HepG2 (cell line): ENCODE results near the gene TLR6. TPM values are rescaled to one million over a fixed set of nuclear protein-coding genes. Genes with fewer than 3 reads are reported as not detected.
A peak's percentile ranks its signal among the peaks of the same experiment; 100 is the strongest.

Source experiments
- ATAC-seq: fragments of 200-7000 bp; cut with Tn5 transposase; 3 replicates; pipeline ENCODE4 v1.9.1; 2020; ENCODE audit warnings: mild to moderate bottlenecking, moderate library complexity
- BruUV-seq: library from RNA; stranded (reverse); fragments of 400-500 nt; replicated peaks from 2 replicates; lab custom pipeline; 2021; lab: Mats Ljungman, UMichigan
- CTCF ChIA-PET: fragments of 300-600 bp; formaldehyde crosslinking; extraction: SDS; loops from one replicate; lab custom pipeline; 2021; ENCODE audit warnings: low total read pairs, inconsistent platforms, low intra/inter-chr PET ratio; lab: Yijun Ruan, JAX
- POLR2A ChIA-PET: fragments of 350-600 bp; sonication (Branson Sonifier 250); formaldehyde crosslinking; loops from one replicate; lab custom pipeline; 2020; ENCODE audit warnings: antibody characterized with exemption, inconsistent platforms; lab: Yijun Ruan, JAX
- DNase-seq: peaks from one replicate; pipeline ENCODE4 v3.0.0-alpha.2; 2015; ENCODE audit warnings: low spot score
- FAIRE-seq: peaks from 3 replicates; lab custom pipeline; 2011; peaks lifted over from hg19 to GRCh38; lab: Jason Lieb, UNC
- H2AFZ ChIP-seq: one replicate; pipeline ENCODE4 v1.6.1; 2011; ENCODE audit warnings: low read length, inconsistent platforms
- H3K27ac ChIP-seq: fragments of 300-600 bp; 3 replicates; pipeline ENCODE4 v1.8.0; 2011; ENCODE audit warnings: mixed run types, mild to moderate bottlenecking, mixed read lengths, low read length, inconsistent platforms; ENCODE audit not compliant: insufficient read depth; ENCODE audit errors: extremely low read length
- H3K27me3 ChIP-seq, 2 experiments: fragments of 200-600 bp in 1 of 2; 2 replicates in 1 of 2; 3 replicates in 1 of 2; pipeline versions ENCODE4 v1.6.0 to v1.8.0; 2011; ENCODE audit warnings: low read length in 2 of 2, mild to moderate bottlenecking in 2 of 2, moderate library complexity in 2 of 2, inconsistent platforms in 1 of 2; ENCODE audit not compliant: insufficient read depth in 2 of 2, control insufficient read depth in 1 of 2
- H3K36me3 ChIP-seq, 2 experiments: fragments of 200-600 bp in 1 of 2; replicated peaks in 1 of 2; 2 replicates in 1 of 2; 3 replicates in 1 of 2; pipeline versions ENCODE4 v1.5.1 to v1.8.0; 2011; ENCODE audit warnings: low read length in 2 of 2, inconsistent platforms in 1 of 2; ENCODE audit not compliant: insufficient read depth in 2 of 2, control insufficient read depth in 1 of 2
- H3K4me1 ChIP-seq: 2 replicates; pipeline ENCODE4 v1.5.1; 2012; ENCODE audit warnings: low read length, inconsistent platforms; ENCODE audit not compliant: insufficient read depth
- H3K4me2 ChIP-seq: 2 replicates; pipeline ENCODE4 v1.6.0; 2011; ENCODE audit warnings: low read depth, low read length, inconsistent platforms
- H3K4me3 ChIP-seq, 3 experiments: fragments of 200-600 bp in 1 of 3; sonication (generic), shearing (Covaris generic) in 1 of 3; replicated peaks in 1 of 3; 2 replicates each; pipeline ENCODE4 v1.5.1; 2011 to 2016; ENCODE audit warnings: low read length in 3 of 3, inconsistent platforms in 2 of 3, low read depth in 2 of 3, mild to moderate bottlenecking in 2 of 3, control low read depth in 1 of 3, mixed read lengths in 1 of 3; ENCODE audit not compliant: insufficient read depth in 1 of 3
- H3K79me2 ChIP-seq: one replicate; pipeline ENCODE4 v1.6.1; 2011; ENCODE audit warnings: low read length, inconsistent platforms; ENCODE audit not compliant: insufficient read depth
- H3K9ac ChIP-seq: 2 replicates; pipeline ENCODE4 v1.6.0; 2011; ENCODE audit warnings: mild to moderate bottlenecking, low read depth, low read length, inconsistent platforms; ENCODE audit not compliant: insufficient read depth
- H3K9me3 ChIP-seq: 2 replicates; pipeline ENCODE4 v1.5.1; 2012; ENCODE audit warnings: mild to moderate bottlenecking, low read length
- H4K20me1 ChIP-seq: 2 replicates; pipeline ENCODE4 v1.6.0; 2011; ENCODE audit warnings: inconsistent platforms, mild to moderate bottlenecking, low read length, moderate library complexity; ENCODE audit not compliant: insufficient read depth
- AGO2 ChIP-seq: fragments of 200-400 bp; formaldehyde crosslinking; optimal IDR thresholded peaks from 2 replicates; pipeline ENCODE3; 2017; ENCODE audit warnings: mild to moderate bottlenecking, low read depth, low read length, moderate library complexity
- EHMT2 ChIP-seq: fragments of 200-600 bp; sonication (generic); IDR thresholded peaks from 2 replicates; pipeline ENCODE4 v1.7.0; 2017; ENCODE audit warnings: antibody characterized with exemption, low read depth, low read length, borderline replicate concordance
- ETV6 ChIP-seq: sonication (generic); formaldehyde crosslinking; conservative IDR thresholded peaks from 2 replicates; pipeline ENCODE4 v1.4.0; 2020; ENCODE audit warnings: missing genetic modification reagents
- MIER3 ChIP-seq: IDR thresholded peaks from 2 replicates; pipeline ENCODE4 v1.6.1; 2016; ENCODE audit warnings: missing compliant biosample characterization, borderline replicate concordance
- PATZ1 ChIP-seq: sonication (generic); formaldehyde crosslinking; IDR thresholded peaks from 2 replicates; pipeline ENCODE4 v1.4.0; 2020; ENCODE audit warnings: missing genetic modification reagents
- RBM22 ChIP-seq: fragments of 200-400 bp; formaldehyde crosslinking; optimal IDR thresholded peaks from 2 replicates; pipeline ENCODE3; 2017; ENCODE audit warnings: mild to moderate bottlenecking, low read length, moderate library complexity
- SOX5 ChIP-seq: IDR thresholded peaks from 2 replicates; pipeline ENCODE4 v1.6.1; 2016; ENCODE audit warnings: borderline replicate concordance
- THRA ChIP-seq: sonication (generic); formaldehyde crosslinking; IDR thresholded peaks from 2 replicates; pipeline ENCODE4 v1.4.0; 2020; ENCODE audit warnings: missing genetic modification reagents, borderline replicate concordance
- ZNF253 ChIP-seq: sonication (generic); formaldehyde crosslinking; IDR thresholded peaks from 2 replicates; pipeline ENCODE4 v1.8.0; 2022; ENCODE audit warnings: mild to moderate bottlenecking, missing genetic modification reagents, borderline replicate concordance
- ZNF441 ChIP-seq: sonication (generic); formaldehyde crosslinking; IDR thresholded peaks from 2 replicates; pipeline ENCODE4 v1.7.0; 2021; ENCODE audit warnings: missing genetic modification reagents, borderline replicate concordance
- ZNF687 ChIP-seq: sonication (generic); formaldehyde crosslinking; IDR thresholded peaks from 2 replicates; pipeline ENCODE4 v1.5.1; 2020; ENCODE audit warnings: mild to moderate bottlenecking, missing genetic modification reagents, moderate library complexity
- ZNF766 ChIP-seq: sonication (generic); formaldehyde crosslinking; IDR thresholded peaks from 2 replicates; pipeline ENCODE4 v1.5.0; 2020; ENCODE audit warnings: missing genetic modification reagents, borderline replicate concordance
- ZSCAN22 ChIP-seq: sonication (generic); formaldehyde crosslinking; IDR thresholded peaks from 2 replicates; pipeline ENCODE4 v1.4.0; 2020; ENCODE audit warnings: mild to moderate bottlenecking, missing genetic modification reagents
- WGBS: methylation state at CpG from one replicate; pipeline ENCODE4 v1.1.6; 2017; ENCODE audit warnings: low lambda C conversion rate; 5-methylcytosine and 5-hydroxymethylcytosine counted together
- in situ Hi-C: cut with HindIII; loops from 2 replicates; pipeline ENCODE4 v1.10.0; 2017; ENCODE audit warnings: low pct_unique_long_range_greater_than_20kb; ENCODE audit not compliant: extremely low pct_ligation_motif_present
- intact Hi-C: fragments of 100-400 bp; cut with micrococcal nuclease; formaldehyde crosslinking; loops from one replicate; pipeline ENCODE4 v1.10.0; 2022; ENCODE audit not compliant: unreplicated experiment
- polyA plus RNA-seq, 8 experiments: library from polyadenylated mRNA; depleted of rRNA in 3 of 8; stranded (reverse) in 7 of 8; unstranded in 1 of 8; fragments of >200 nt; fragmentation: Illumina TruSeq in 4 of 8; extraction: Trizol in 4 of 8; gene quantifications; 2 replicates each; pipeline versions ENCODE4 v1.2.1 to v1.2.3, GENCODE V29; 2011 to 2016; ENCODE audit warnings: low read depth in 4 of 8, missing spikeins in 1 of 8, mixed read lengths in 1 of 8; ENCODE audit not compliant: insufficient read depth in 1 of 8
- total RNA-seq, 5 experiments: library from RNA; depleted of rRNA; stranded (reverse); fragments of >200 nt; fragmentation: Illumina TruSeq; extraction: Trizol; gene quantifications; 2 replicates each; pipeline ENCODE4 v1.2.3, GENCODE V29; 2016; ENCODE audit warnings: low read depth in 1 of 5
- TF ChIP-seq, protein P1 (sequence below): sonication (generic); formaldehyde crosslinking; IDR thresholded peaks from 2 replicates; pipeline ENCODE4 v1.8.0; 2022; ENCODE audit warnings: missing genetic modification reagents, low read depth, mild to moderate bottlenecking, borderline replicate concordance

TLR6 gene
- total and polyA plus RNA-seq, 2 of the 13 experiments (the other 11 are each of a cell fraction or from before 2014, with no cell fraction given), result 0.33 to 0.71 TPM

- no peak for TF ChIP-seq ZNF687 (CRISPR knock-in tag)
- TF ChIP-seq ZNF766 (CRISPR knock-in tag), result no peak
- no peak for TF ChIP-seq AGO2
- TF ChIP-seq SOX5, result no peak
These were observed 20.0 kb upstream of the TLR6 start (continued) for GRCh38 chr4:38876636-38877035.

- peaks cover 54% of the 10 kb centered on the region for H3K79me2 ChIP-seq
- H3K4me3 ChIP-seq, result peak overlapping the region in 1 of 3 experiments; percentile 9; a peak in 1 of 6 replicates
- intact Hi-C loops (no loop called here), in situ Hi-C loops (no loop called here)
- ChIA-PET CTCF (no interaction called here), POLR2A (interaction anchor here (1.1 kb wide), 1 partner anchor 16 kb away, joined by 4 read pairs; no protein-coding TSS in a partner anchor)
- peaks cover 12% of the 10 kb centered on the region for H4K20me1 ChIP-seq
- no TSS peak for BruUV-seq
- H3K36me3 ChIP-seq, result peaks cover 12 to 17% of the 10 kb centered on the region in 2 experiments
- WGBS, result 68% methylated on average over 5 of the region's 5 CpGs
- H2AFZ ChIP-seq, result no peak overlapping the region
- H3K4me2 ChIP-seq, result peak overlapping the region; percentile 67
- FAIRE-seq (peak; percentile 23), DNase-seq (peak; percentile 54), ATAC-seq (peak; percentile 25)
- peak overlapping the region; percentile 35 for H3K9ac ChIP-seq
- no peaks in the 10 kb centered on the region for H3K27me3 ChIP-seq
- H3K27ac ChIP-seq, result peak overlapping the region; percentile 75
- peaks cover 70% of the 10 kb centered on the region for H3K4me1 ChIP-seq
- no peaks in the 10 kb centered on the region for H3K9me3 ChIP-seq
- no peak for TF ChIP-seq PATZ1 (CRISPR knock-in tag)
- TF ChIP-seq ZNF253 (CRISPR knock-in tag), result no peak
- TF ChIP-seq, protein P1, sequence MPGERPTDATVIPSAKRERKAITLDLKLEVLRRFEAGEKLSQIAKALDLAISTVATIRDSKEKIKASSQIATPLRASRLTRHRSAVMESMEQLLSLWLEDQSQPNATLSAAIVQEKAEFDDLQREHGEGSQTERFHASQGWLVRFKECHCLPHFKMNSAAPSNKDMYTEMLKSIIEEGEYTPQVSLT (CRISPR knock-in tag), result no peak
- peak; percentile 49 for TF ChIP-seq RBM22
- TF ChIP-seq ETV6, result no peak
- TF ChIP-seq EHMT2, result 0 out of 2 replicates have a peak, but pooled peaks have one; percentile 21
- no peak for TF ChIP-seq ZNF441
- TF ChIP-seq MIER3 (CRISPR knock-in tag), result no peak
- TF ChIP-seq THRA (CRISPR knock-in tag), result 0 out of 2 replicates have a peak, but pooled peaks have one; percentile 29
- no peak for TF ChIP-seq ZSCAN22
These were observed 16.8 kb upstream of the TLR6 start for GRCh38 chr4:38873290-38873944.
